ENCODE data around the gene PDCD2.
"Not testable (repeated sequence)": the region's sequence is repeated elsewhere in the genome, so short reads cannot be mapped to it uniquely, and the experiment has no call there.

PDCD2 gene

GRCh38 chr6:170542031-170542719 is 42.3 kb downstream of the PDCD2 start:
- Histone ChIP-seq H3K4me3 (ENCODE audit: low read length) (no peak overlapping the region), H3K9me3 (ENCODE audit: control insufficient read depth, low read length) (no peaks in the 10 kb centered on the region), H3K36me3 (ENCODE audit: control insufficient read depth, insufficient read depth, low read length, severe bottlenecking) (peaks cover 99% of the 10 kb centered on the region)

GRCh38 chr6:170537329-170537728 is 47.1 kb downstream of the PDCD2 start:
- Histone ChIP-seq H3K9me3 (ENCODE audit: control insufficient read depth, low read length) (no peaks in the 10 kb centered on the region), H3K4me1 (ENCODE audit: control insufficient read depth, insufficient read depth, low read length) (peaks cover 25% of the 10 kb centered on the region), H3K4me3 (ENCODE audit: low read length) (no peak overlapping the region), H3K9ac (ENCODE audit: low read length) (no peak overlapping the region), H3K36me3 (ENCODE audit: control insufficient read depth, insufficient read depth, low read length, severe bottlenecking) (peaks cover 97% of the 10 kb centered on the region), H3K27me3 (replicated peaks; ENCODE audit: control insufficient read depth, insufficient read depth, low read length) (no peaks in the 10 kb centered on the region)
- no peak for DNase-seq (ENCODE audit: low read depth)

More at GRCh38 chr6:170542031-170542719, 42.3 kb downstream of the PDCD2 start:
- no peak for DNase-seq (ENCODE audit: low read depth)
- H3K27me3 ChIP-seq (replicated peaks; ENCODE audit: control insufficient read depth, insufficient read depth, low read length) = no peaks in the 10 kb centered on the region
- no peak overlapping the region for H3K9ac ChIP-seq (ENCODE audit: low read length)
- peaks cover 44% of the 10 kb centered on the region for H3K4me1 ChIP-seq (ENCODE audit: control insufficient read depth, insufficient read depth, low read length)

GRCh38 chr6:170536671-170537070 is 47.8 kb downstream of the PDCD2 start:
- no peak for DNase-seq (ENCODE audit: low read depth)
- Histone ChIP-seq H3K27me3 (replicated peaks; ENCODE audit: control insufficient read depth, insufficient read depth, low read length) (no peaks in the 10 kb centered on the region), H3K4me3 (ENCODE audit: low read length) (no peak overlapping the region), H3K9ac (ENCODE audit: low read length) (no peak overlapping the region), H3K36me3 (ENCODE audit: control insufficient read depth, insufficient read depth, low read length, severe bottlenecking) (peaks cover 93% of the 10 kb centered on the region), H3K9me3 (ENCODE audit: control insufficient read depth, low read length) (no peaks in the 10 kb centered on the region), H3K4me1 (ENCODE audit: control insufficient read depth, insufficient read depth, low read length) (peaks cover 19% of the 10 kb centered on the region)

- H3K27me3 ChIP-seq (replicated peaks; ENCODE audit: control insufficient read depth, insufficient read depth, low read length) = no peaks in the 10 kb centered on the region
- no peak overlapping the region for H3K4me3 ChIP-seq (ENCODE audit: low read length)
- H3K4me1 ChIP-seq (ENCODE audit: control insufficient read depth, insufficient read depth, low read length) = peaks cover 7% of the 10 kb centered on the region
- peaks cover 79% of the 10 kb centered on the region for H3K36me3 ChIP-seq (ENCODE audit: control insufficient read depth, insufficient read depth, low read length, severe bottlenecking)
- DNase-seq (ENCODE audit: low read depth) = no peak
- H3K9me3 ChIP-seq (ENCODE audit: control insufficient read depth, low read length) = no peaks in the 10 kb centered on the region
- H3K9ac ChIP-seq (ENCODE audit: low read length) = no peak overlapping the region
Measured at GRCh38 chr6:170535004-170535403, 49.4 kb downstream of the PDCD2 start.

GRCh38 chr6:170533792-170534191 is 50.6 kb downstream of the PDCD2 start:
- Histone ChIP-seq H3K36me3 (ENCODE audit: control insufficient read depth, insufficient read depth, low read length, severe bottlenecking) (peaks cover 67% of the 10 kb centered on the region), H3K9ac (ENCODE audit: low read length) (no peak overlapping the region), H3K27me3 (replicated peaks; ENCODE audit: control insufficient read depth, insufficient read depth, low read length) (no peaks in the 10 kb centered on the region), H3K4me1 (ENCODE audit: control insufficient read depth, insufficient read depth, low read length) (peaks cover 8% of the 10 kb centered on the region), H3K9me3 (ENCODE audit: control insufficient read depth, low read length) (no peaks in the 10 kb centered on the region), H3K4me3 (ENCODE audit: low read length) (no peak overlapping the region)
- no peak for DNase-seq (ENCODE audit: low read depth)

- no peaks in the 10 kb centered on the region for H3K9me3 ChIP-seq (ENCODE audit: control insufficient read depth, low read length)
- no peak for DNase-seq (ENCODE audit: low read depth)
- H3K27me3 ChIP-seq (replicated peaks; ENCODE audit: control insufficient read depth, insufficient read depth, low read length) = no peaks in the 10 kb centered on the region
- no peak overlapping the region for H3K9ac ChIP-seq (ENCODE audit: low read length)
- no peak overlapping the region for H3K4me3 ChIP-seq (ENCODE audit: low read length)
- H3K36me3 ChIP-seq (ENCODE audit: control insufficient read depth, insufficient read depth, low read length, severe bottlenecking) = peaks cover 58% of the 10 kb centered on the region
- peaks cover 8% of the 10 kb centered on the region for H3K4me1 ChIP-seq (ENCODE audit: control insufficient read depth, insufficient read depth, low read length)
Measured at GRCh38 chr6:170532867-170533488, 51.5 kb downstream of the PDCD2 start.

GRCh38 chr6:170529839-170530469 is 54.5 kb downstream of the PDCD2 start:
- peak; percentile 89 for DNase-seq (ENCODE audit: low read depth)
- Histone ChIP-seq H3K4me3 (ENCODE audit: low read length) (no peak overlapping the region), H3K27me3 (replicated peaks; ENCODE audit: control insufficient read depth, insufficient read depth, low read length) (no peaks in the 10 kb centered on the region), H3K9ac (ENCODE audit: low read length) (no peak overlapping the region), H3K4me1 (ENCODE audit: control insufficient read depth, insufficient read depth, low read length) (peaks cover 8% of the 10 kb centered on the region), H3K36me3 (ENCODE audit: control insufficient read depth, insufficient read depth, low read length, severe bottlenecking) (peaks cover 28% of the 10 kb centered on the region), H3K9me3 (ENCODE audit: control insufficient read depth, low read length) (no peaks in the 10 kb centered on the region)

- not testable (repeated sequence) for H3K4me1 ChIP-seq (ENCODE audit: control insufficient read depth, insufficient read depth, low read length); H3K9ac ChIP-seq (ENCODE audit: low read length); H3K27me3 ChIP-seq (replicated peaks; ENCODE audit: control insufficient read depth, insufficient read depth, low read length); H3K4me3 ChIP-seq (ENCODE audit: low read length); DNase-seq (ENCODE audit: low read depth); H3K36me3 ChIP-seq (ENCODE audit: control insufficient read depth, insufficient read depth, low read length, severe bottlenecking); H3K9me3 ChIP-seq (ENCODE audit: control insufficient read depth, low read length)
Measured at GRCh38 chr6:170527995-170528394, 56.4 kb downstream of the PDCD2 start.

GRCh38 chr6:170525795-170526194 is 58.6 kb downstream of the PDCD2 start:
- Histone ChIP-seq H3K4me3 (ENCODE audit: low read length) (no peak overlapping the region), H3K36me3 (ENCODE audit: control insufficient read depth, insufficient read depth, low read length, severe bottlenecking) (no peaks in the 10 kb centered on the region), H3K27me3 (replicated peaks; ENCODE audit: control insufficient read depth, insufficient read depth, low read length) (no peaks in the 10 kb centered on the region), H3K4me1 (ENCODE audit: control insufficient read depth, insufficient read depth, low read length) (peaks cover 4% of the 10 kb centered on the region), H3K9me3 (ENCODE audit: control insufficient read depth, low read length) (no peaks in the 10 kb centered on the region), H3K9ac (ENCODE audit: low read length) (no peak overlapping the region)
- DNase-seq (ENCODE audit: low read depth) = no peak
